Measurements from ENCODE around the gene LRRK1. TPM values are rescaled to one million over a fixed set of nuclear protein-coding genes. Genes with fewer than 3 reads are reported as not detected.

The LRRK1 gene
- total and polyA plus RNA-seq, 2 of the 13 experiments (the other 11 are each of a cell fraction or from before 2014, with no cell fraction given): 0.13 to 1.2 TPM

GRCh38 chr15:101070502-101071273, 151.5 kb downstream of the LRRK1 start (continued):
- peak; percentile 25; the same call in 1 of the 2 replicates for TF ChIP-seq HMGXB3 (CRISPR knock-in tag; IDR thresholded peaks at IDR 0.05; ENCODE audit: borderline replicate concordance)
- no peak for TF ChIP-seq ZNF713 (CRISPR knock-in tag; IDR thresholded peaks at IDR 0.05)
- no peak for TF ChIP-seq BRD4 (CRISPR knock-in tag; IDR thresholded peaks at IDR 0.05)
- no peak for TF ChIP-seq HOXA9 (CRISPR knock-in tag; IDR thresholded peaks at IDR 0.05; ENCODE audit: borderline replicate concordance)
- TF ChIP-seq ZNF646 (CRISPR knock-in tag; IDR thresholded peaks at IDR 0.05): no peak
- peak; percentile 99 for TF ChIP-seq NCOR1 (IDR thresholded peaks at IDR 0.05; ENCODE audit: borderline replicate concordance, low read length)
- no peak for TF ChIP-seq MTF1 (CRISPR knock-in tag; IDR thresholded peaks at IDR 0.05)
- TF ChIP-seq JUND (CRISPR knock-in tag; IDR thresholded peaks at IDR 0.05): 0 out of 2 replicates have a peak, but pooled peaks have one; percentile 64
- TF ChIP-seq SNAPC4 (CRISPR knock-in tag; IDR thresholded peaks at IDR 0.05): no peak
- no peak for TF ChIP-seq JARID2 (CRISPR knock-in tag; IDR thresholded peaks at IDR 0.05; ENCODE audit: insufficient replicate concordance)
- TF ChIP-seq ZNF138 (CRISPR knock-in tag; IDR thresholded peaks at IDR 0.05; ENCODE audit: low read depth): no peak
- no peak for TF ChIP-seq ZNF768 (CRISPR knock-in tag; IDR thresholded peaks at IDR 0.05)
- peak; percentile 66; the same call in 1 of the 2 replicates for TF ChIP-seq ZNF557 (CRISPR knock-in tag; IDR thresholded peaks at IDR 0.05)
